Measurements from ENCODE around the gene GGTLC1.

Gene GGTLC1

DNA sequence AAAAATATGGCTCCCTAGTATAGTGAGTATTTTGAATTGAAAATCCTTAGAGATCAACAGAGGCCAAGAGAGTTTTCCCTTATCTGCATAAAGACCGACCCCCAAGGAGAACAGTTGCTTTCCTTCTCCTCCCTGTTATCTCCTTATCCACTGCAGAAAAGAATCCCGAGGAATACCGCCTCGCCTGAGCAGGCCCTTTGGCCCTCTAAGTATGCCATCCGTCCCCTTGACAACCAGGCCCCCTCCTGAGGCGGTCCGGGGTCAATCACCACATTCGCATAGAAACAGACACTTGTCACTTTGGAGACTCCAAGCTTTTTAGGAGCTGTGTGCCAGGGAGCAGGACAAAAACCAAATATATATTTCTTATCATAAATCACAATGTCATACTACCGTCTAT lies 15.9 kb upstream of the GGTLC1 start:
- no peak for TF ChIP-seq EZH2 (IDR thresholded peaks at IDR 0.05; ENCODE audit: borderline replicate concordance, low read length)
- TF ChIP-seq, protein P1, sequence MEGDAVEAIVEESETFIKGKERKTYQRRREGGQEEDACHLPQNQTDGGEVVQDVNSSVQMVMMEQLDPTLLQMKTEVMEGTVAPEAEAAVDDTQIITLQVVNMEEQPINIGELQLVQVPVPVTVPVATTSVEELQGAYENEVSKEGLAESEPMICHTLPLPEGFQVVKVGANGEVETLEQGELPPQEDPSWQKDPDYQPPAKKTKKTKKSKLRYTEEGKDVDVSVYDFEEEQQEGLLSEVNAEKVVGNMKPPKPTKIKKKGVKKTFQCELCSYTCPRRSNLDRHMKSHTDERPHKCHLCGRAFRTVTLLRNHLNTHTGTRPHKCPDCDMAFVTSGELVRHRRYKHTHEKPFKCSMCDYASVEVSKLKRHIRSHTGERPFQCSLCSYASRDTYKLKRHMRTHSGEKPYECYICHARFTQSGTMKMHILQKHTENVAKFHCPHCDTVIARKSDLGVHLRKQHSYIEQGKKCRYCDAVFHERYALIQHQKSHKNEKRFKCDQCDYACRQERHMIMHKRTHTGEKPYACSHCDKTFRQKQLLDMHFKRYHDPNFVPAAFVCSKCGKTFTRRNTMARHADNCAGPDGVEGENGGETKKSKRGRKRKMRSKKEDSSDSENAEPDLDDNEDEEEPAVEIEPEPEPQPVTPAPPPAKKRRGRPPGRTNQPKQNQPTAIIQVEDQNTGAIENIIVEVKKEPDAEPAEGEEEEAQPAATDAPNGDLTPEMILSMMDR (IDR thresholded peaks at IDR 0.05; ENCODE audit: low read length) = no peak
- Histone ChIP-seq H4K20me1 (ENCODE audit: insufficient read depth, low read length) (no peaks in the 10 kb centered on the region), H3K27me3 (ENCODE audit: insufficient read depth, low read length) (no peaks in the 10 kb centered on the region), H3K4me1 (ENCODE audit: insufficient read depth, low read length, severe bottlenecking) (no peaks in the 10 kb centered on the region), H3K27ac (ENCODE audit: low read depth, low read length, poor library complexity, severe bottlenecking) (no peak overlapping the region), H2AFZ (ENCODE audit: low read length) (no peak overlapping the region), H3K79me2 (ENCODE audit: insufficient read depth, low read length) (no peaks in the 10 kb centered on the region), H3K9me3 (ENCODE audit: low read length) (no peaks in the 10 kb centered on the region), H3F3A (ENCODE audit: insufficient read depth, low read length) (no peaks in the 10 kb centered on the region), H3K4me2 (ENCODE audit: low read length) (no peak overlapping the region), H3K9ac (ENCODE audit: low read length) (no peak overlapping the region), H3K36me3 (ENCODE audit: insufficient read depth, low read length) (no peaks in the 10 kb centered on the region), H3K4me3 (ENCODE audit: low read depth, low read length, poor library complexity, severe bottlenecking) (no peak overlapping the region), H3K9me2 (ENCODE audit: low read depth, low read length) (no peaks in the 10 kb centered on the region)

- no peak overlapping the region for H2AFZ ChIP-seq (ENCODE audit: low read length)
- H3K9me3 ChIP-seq (ENCODE audit: low read length) = no peaks in the 10 kb centered on the region
- H3K36me3 ChIP-seq (ENCODE audit: insufficient read depth, low read length) = no peaks in the 10 kb centered on the region
- no peak for TF ChIP-seq EZH2 (IDR thresholded peaks at IDR 0.05; ENCODE audit: borderline replicate concordance, low read length)
- TF ChIP-seq, protein P1 (IDR thresholded peaks at IDR 0.05; ENCODE audit: low read length) = no peak
- no peaks in the 10 kb centered on the region for H3K9me2 ChIP-seq (ENCODE audit: low read depth, low read length)
- H3F3A ChIP-seq (ENCODE audit: insufficient read depth, low read length) = no peaks in the 10 kb centered on the region
- H3K27ac ChIP-seq (ENCODE audit: low read depth, low read length, poor library complexity, severe bottlenecking) = no peak overlapping the region
- no peak overlapping the region for H3K9ac ChIP-seq (ENCODE audit: low read length)
- H3K27me3 ChIP-seq (ENCODE audit: insufficient read depth, low read length) = 0 out of 2 replicates have a peak, but pooled peaks cover 6% of the 10 kb centered on the region
- no peak overlapping the region for H3K4me2 ChIP-seq (ENCODE audit: low read length)
- H4K20me1 ChIP-seq (ENCODE audit: insufficient read depth, low read length) = no peaks in the 10 kb centered on the region
- no peaks in the 10 kb centered on the region for H3K4me1 ChIP-seq (ENCODE audit: insufficient read depth, low read length, severe bottlenecking)
- H3K79me2 ChIP-seq (ENCODE audit: insufficient read depth, low read length) = no peaks in the 10 kb centered on the region
- H3K4me3 ChIP-seq (ENCODE audit: low read depth, low read length, poor library complexity, severe bottlenecking) = no peak overlapping the region
Measured at GRCh38 chr20:24002896-24003295, 14.3 kb upstream of the GGTLC1 start.

DNA sequence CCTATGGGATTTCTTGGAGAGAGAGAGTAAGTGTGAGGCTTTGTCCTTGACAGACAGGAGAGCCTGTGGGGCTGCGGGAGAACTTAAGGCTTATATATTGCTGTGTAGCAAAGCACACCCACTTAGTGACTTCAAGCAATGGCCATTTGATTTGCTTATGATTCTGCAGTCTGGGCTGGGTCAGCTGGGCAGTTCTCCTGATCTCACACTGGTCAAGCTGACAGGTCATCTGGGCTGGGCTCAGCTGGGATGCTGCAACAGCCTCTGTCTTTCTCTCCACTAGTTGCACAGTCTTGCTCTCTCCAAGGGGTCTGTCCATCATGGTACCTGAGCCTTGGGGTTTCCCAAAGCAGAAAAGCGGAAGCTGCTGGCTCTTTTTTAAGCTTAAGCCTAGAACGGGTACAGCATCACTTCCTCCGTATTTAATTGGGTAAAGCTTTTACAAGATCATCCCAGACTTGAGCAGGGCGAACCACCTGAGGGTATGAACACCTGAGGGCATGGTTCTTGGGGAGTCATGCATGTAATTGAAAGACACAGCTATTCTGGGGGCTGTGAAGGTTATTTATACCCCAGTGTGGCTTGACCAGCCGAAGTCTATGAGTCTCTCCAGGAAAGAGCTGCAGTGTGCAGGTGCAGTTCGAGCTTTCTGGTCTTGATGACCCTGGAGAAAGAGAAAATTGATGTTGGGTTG lies 13.3 kb upstream of the GGTLC1 start:
- Histone ChIP-seq H3F3A (ENCODE audit: insufficient read depth, low read length) (no peaks in the 10 kb centered on the region), H3K4me2 (ENCODE audit: low read length) (no peak overlapping the region), H3K4me1 (ENCODE audit: insufficient read depth, low read length, severe bottlenecking) (no peaks in the 10 kb centered on the region), H4K20me1 (ENCODE audit: insufficient read depth, low read length) (no peaks in the 10 kb centered on the region), H3K27me3 (ENCODE audit: insufficient read depth, low read length) (0 out of 2 replicates have a peak, but pooled peaks cover 6% of the 10 kb centered on the region), H3K9ac (ENCODE audit: low read length) (no peak overlapping the region), H3K9me2 (ENCODE audit: low read depth, low read length) (no peaks in the 10 kb centered on the region), H3K4me3 (ENCODE audit: low read depth, low read length, poor library complexity, severe bottlenecking) (no peak overlapping the region), H3K36me3 (ENCODE audit: insufficient read depth, low read length) (no peaks in the 10 kb centered on the region), H2AFZ (ENCODE audit: low read length) (no peak overlapping the region), H3K9me3 (ENCODE audit: low read length) (no peaks in the 10 kb centered on the region), H3K79me2 (ENCODE audit: insufficient read depth, low read length) (no peaks in the 10 kb centered on the region), H3K27ac (ENCODE audit: low read depth, low read length, poor library complexity, severe bottlenecking) (no peak overlapping the region)
- TF ChIP-seq EZH2 (IDR thresholded peaks at IDR 0.05; ENCODE audit: borderline replicate concordance, low read length) = no peak
- TF ChIP-seq, protein P1 (IDR thresholded peaks at IDR 0.05; ENCODE audit: low read length) = no peak

Data from OCI-LY1 (cell line).